ENCODE measurements around the gene ZNF784.
"Not testable (repeated sequence)": the region's sequence is repeated elsewhere in the genome, so short reads cannot be mapped to it uniquely, and the experiment has no call there.

ZNF784 gene

DNA sequence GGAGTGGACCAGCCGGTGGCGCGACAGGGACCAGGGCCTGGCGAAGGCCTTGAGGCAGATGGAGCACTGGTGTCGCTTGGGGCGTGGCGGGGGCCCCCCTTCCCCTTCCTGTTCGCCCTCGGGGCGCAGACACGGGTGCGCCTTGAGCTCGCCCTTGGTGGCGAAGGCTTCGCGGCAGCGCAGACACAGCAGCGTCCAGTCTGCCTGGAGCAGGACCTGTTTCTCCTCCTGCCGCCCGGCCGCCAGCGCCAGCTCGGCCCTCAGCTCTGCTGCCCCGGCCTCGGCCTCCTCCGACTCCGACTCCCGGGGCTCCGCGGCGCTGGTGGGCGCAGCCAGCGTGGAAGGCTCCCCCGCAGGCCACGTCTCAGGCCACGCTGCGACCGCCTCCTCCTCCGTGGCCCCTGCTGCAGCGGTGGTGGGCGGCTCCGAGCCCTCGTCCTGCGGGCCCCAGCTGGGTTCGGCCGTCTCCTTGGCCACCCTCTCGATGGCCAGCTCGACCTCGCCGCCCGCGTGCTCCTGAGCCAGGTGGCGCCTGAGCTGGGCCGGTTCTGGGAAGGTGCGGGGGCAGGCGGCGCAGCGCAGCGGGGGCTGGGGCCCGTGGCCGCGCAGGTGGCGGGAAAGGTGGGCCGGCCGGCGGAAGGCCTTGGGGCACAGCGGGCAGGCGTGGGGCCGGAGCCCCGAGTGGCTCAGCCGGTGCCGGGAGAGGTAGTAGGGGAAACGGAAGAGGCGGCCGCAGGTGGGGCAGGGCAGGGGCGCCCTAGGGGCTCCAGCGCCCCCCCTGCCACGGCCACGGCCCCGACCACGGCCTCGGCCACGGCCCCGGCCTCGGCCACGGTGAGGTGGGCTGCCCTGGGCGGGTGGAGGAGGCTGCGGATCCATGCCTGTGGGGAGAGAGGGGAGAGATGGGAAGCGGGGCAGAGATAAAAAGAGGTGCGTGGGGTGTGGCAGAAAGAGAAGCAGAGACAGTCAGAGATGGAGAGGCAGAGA is 45.3 kb downstream of the ZNF784 start:
- peak overlapping the region; percentile 93 for H3K4me3 ChIP-seq (replicated peaks; ENCODE audit: low read depth, low read length)
- TF ChIP-seq, protein P1, sequence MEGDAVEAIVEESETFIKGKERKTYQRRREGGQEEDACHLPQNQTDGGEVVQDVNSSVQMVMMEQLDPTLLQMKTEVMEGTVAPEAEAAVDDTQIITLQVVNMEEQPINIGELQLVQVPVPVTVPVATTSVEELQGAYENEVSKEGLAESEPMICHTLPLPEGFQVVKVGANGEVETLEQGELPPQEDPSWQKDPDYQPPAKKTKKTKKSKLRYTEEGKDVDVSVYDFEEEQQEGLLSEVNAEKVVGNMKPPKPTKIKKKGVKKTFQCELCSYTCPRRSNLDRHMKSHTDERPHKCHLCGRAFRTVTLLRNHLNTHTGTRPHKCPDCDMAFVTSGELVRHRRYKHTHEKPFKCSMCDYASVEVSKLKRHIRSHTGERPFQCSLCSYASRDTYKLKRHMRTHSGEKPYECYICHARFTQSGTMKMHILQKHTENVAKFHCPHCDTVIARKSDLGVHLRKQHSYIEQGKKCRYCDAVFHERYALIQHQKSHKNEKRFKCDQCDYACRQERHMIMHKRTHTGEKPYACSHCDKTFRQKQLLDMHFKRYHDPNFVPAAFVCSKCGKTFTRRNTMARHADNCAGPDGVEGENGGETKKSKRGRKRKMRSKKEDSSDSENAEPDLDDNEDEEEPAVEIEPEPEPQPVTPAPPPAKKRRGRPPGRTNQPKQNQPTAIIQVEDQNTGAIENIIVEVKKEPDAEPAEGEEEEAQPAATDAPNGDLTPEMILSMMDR (IDR thresholded peaks at IDR 0.05; ENCODE audit: low read length, missing control alignments) = no peak
- DNase-seq (ENCODE audit: low read depth) = no peak

GRCh38 chr19:55578031-55578760 is 46.2 kb downstream of the ZNF784 start:
- DNase-seq (ENCODE audit: low read depth) = no peak
- no peak overlapping the region for H3K4me3 ChIP-seq (replicated peaks; ENCODE audit: low read depth, low read length)

GRCh38 chr19:55576746-55577145 is 47.6 kb downstream of the ZNF784 start:
- DNase-seq (ENCODE audit: low read depth) = no peak
- TF ChIP-seq, protein P1 (IDR thresholded peaks at IDR 0.05; ENCODE audit: low read length, missing control alignments) = no peak
- no peak overlapping the region for H3K4me3 ChIP-seq (replicated peaks; ENCODE audit: low read depth, low read length)

More at GRCh38 chr19:55578031-55578760, 46.2 kb downstream of the ZNF784 start:
- TF ChIP-seq, protein P1 (IDR thresholded peaks at IDR 0.05; ENCODE audit: low read length, missing control alignments) = no peak

DNA sequence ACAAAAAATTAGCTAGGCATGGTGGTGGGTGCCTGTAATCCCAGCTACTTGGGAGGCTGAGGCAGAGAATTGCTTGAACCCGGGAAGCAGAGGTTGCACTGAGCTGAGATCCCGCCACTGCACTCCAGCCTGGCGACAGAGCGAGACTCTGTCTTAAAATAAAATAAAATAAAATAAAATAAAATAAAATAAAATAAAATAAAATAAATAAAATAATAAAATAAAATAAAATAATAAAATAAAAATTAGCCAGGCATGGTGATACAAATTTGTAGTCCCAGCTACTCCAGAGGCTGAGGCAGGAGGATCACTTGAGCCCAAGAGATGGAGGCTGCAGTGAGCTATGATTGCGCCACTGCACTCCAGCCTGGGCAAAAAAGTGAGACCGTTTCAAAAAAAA is 50.4 kb downstream of the ZNF784 start:
- DNase-seq (ENCODE audit: low read depth); H3K4me3 ChIP-seq (replicated peaks; ENCODE audit: low read depth, low read length): not testable (repeated sequence)

All from fibroblast of pulmonary artery (primary cell).